MCF 10A (cell line): ENCODE data around the gene IGFBP2. TPM values are rescaled to one million over a fixed set of nuclear protein-coding genes. Genes with fewer than 3 reads are reported as not detected.

ENCODE experiments used
- BruUV-seq: library from RNA; stranded (reverse); fragments of 400-500 nt; replicated peaks from 2 replicates; lab custom pipeline; 2021; lab: Mats Ljungman, UMichigan
- CTCF ChIA-PET: fragments of 300-600 bp; sonication (Branson Sonifier 250); formaldehyde crosslinking; extraction: SDS; loops from one replicate; lab custom pipeline; 2021; ENCODE audit warnings: antibody characterized with exemption, inconsistent platforms; lab: Yijun Ruan, JAX
- POLR2A ChIA-PET: fragments of 300-600, 350-650 bp; sonication (Branson Sonifier 250); formaldehyde crosslinking; extraction: SDS; loops from one replicate; lab custom pipeline; 2020; ENCODE audit warnings: antibody characterized with exemption, inconsistent platforms; lab: Yijun Ruan, JAX
- DNase-seq: peaks from one replicate; pipeline ENCODE4 v3.0.0-alpha.2; 2018; ENCODE audit not compliant: unreplicated experiment
- H3K27ac Mint-ChIP-seq: one replicate; pipeline ENCODE4 v1.8.0; 2022; ENCODE audit warnings: mild to moderate bottlenecking, low read depth, mixed read lengths; ENCODE audit not compliant: unreplicated experiment
- H3K27me3 Mint-ChIP-seq: one replicate; pipeline ENCODE4 v1.8.0; 2022; ENCODE audit warnings: mixed read lengths; ENCODE audit not compliant: insufficient read depth, unreplicated experiment
- H3K36me3 Mint-ChIP-seq: one replicate; pipeline ENCODE4 v1.8.0; 2022; ENCODE audit warnings: mild to moderate bottlenecking, moderate library complexity, mixed read lengths; ENCODE audit not compliant: insufficient read depth, unreplicated experiment
- H3K4me1 Mint-ChIP-seq: one replicate; pipeline ENCODE4 v1.8.0; 2022; ENCODE audit warnings: mixed read lengths; ENCODE audit not compliant: insufficient read depth, unreplicated experiment
- H3K4me3 Mint-ChIP-seq: one replicate; pipeline ENCODE4 v1.8.0; 2022; ENCODE audit warnings: mild to moderate bottlenecking, moderate library complexity, mixed read lengths; ENCODE audit not compliant: unreplicated experiment
- H3K9me3 Mint-ChIP-seq: one replicate; pipeline ENCODE4 v1.8.0; 2022; ENCODE audit warnings: mixed read lengths; ENCODE audit not compliant: unreplicated experiment
- CTCF ChIP-seq: fragments of 200-600 bp; IDR thresholded peaks from one replicate; pipeline ENCODE4 v1.8.0; 2022; ENCODE audit warnings: antibody characterized with exemption, mild to moderate bottlenecking; ENCODE audit not compliant: unreplicated experiment
- intact Hi-C: fragments of 100-400 bp; cut with micrococcal nuclease; formaldehyde crosslinking; loops from 2 replicates; pipeline ENCODE4 v1.14.1; 2022
- total RNA-seq: library from RNA; stranded (reverse); gene quantifications from 2 replicates; pipeline ENCODE4 v1.2.3, GENCODE V29; 2022

The IGFBP2 gene
- total RNA-seq, 1 experiment from 2014 or later = 32.0 TPM

- no peaks in the 10 kb centered on the region for H3K36me3 Mint-ChIP-seq
- no TSS peak for BruUV-seq
- peaks cover 22% of the 10 kb centered on the region for H3K4me1 Mint-ChIP-seq
- H3K27ac Mint-ChIP-seq = no peak overlapping the region
- no peak for DNase-seq
- H3K4me3 Mint-ChIP-seq = no peak overlapping the region
- H3K9me3 Mint-ChIP-seq = no peaks in the 10 kb centered on the region
- TF ChIP-seq CTCF = no peak
- CTCF ChIA-PET = interaction anchor here (1.1 to 27.0 kb wide), 5 partner anchors 8 to 130 kb away, joined by 3 to 673 read pairs (median 4); no protein-coding TSS in a partner anchor
- POLR2A ChIA-PET = interaction anchor here (1.5 to 1.8 kb wide), 2 partner anchors 104 to 152 kb away, joined by 4 to 6 read pairs; partner anchors contain the start of gene RPL37A
- intact Hi-C loops = no loop called here
- H3K27me3 Mint-ChIP-seq = no peaks in the 10 kb centered on the region
These were observed 17.5 kb downstream of the IGFBP2 start for GRCh38 chr2:216650626-216651257.

GRCh38 chr2:216651351-216651881, 18.2 kb downstream of the IGFBP2 start:
- ChIA-PET POLR2A (interaction anchor here (1.5 to 1.8 kb wide), 3 partner anchors 104 to 153 kb away, joined by 4 to 6 read pairs (median 4); partner anchors contain the start of gene RPL37A), CTCF (interaction anchor here (0.6 to 27.0 kb wide), 6 partner anchors 8 to 130 kb away, joined by 3 to 673 read pairs (median 4); no protein-coding TSS in a partner anchor)
- intact Hi-C loops = no loop called here
- TF ChIP-seq CTCF = no peak
- no peaks in the 10 kb centered on the region for H3K36me3 Mint-ChIP-seq
- H3K27me3 Mint-ChIP-seq = no peaks in the 10 kb centered on the region
- no peak overlapping the region for H3K4me3 Mint-ChIP-seq
- no peaks in the 10 kb centered on the region for H3K9me3 Mint-ChIP-seq
- H3K27ac Mint-ChIP-seq = peak overlapping the region; percentile 35
- peaks cover 22% of the 10 kb centered on the region for H3K4me1 Mint-ChIP-seq
- BruUV-seq = no TSS peak
- peak; percentile 75 for DNase-seq

- no peaks in the 10 kb centered on the region for H3K27me3 Mint-ChIP-seq
- no peak for TF ChIP-seq CTCF
- H3K9me3 Mint-ChIP-seq = no peaks in the 10 kb centered on the region
- H3K4me1 Mint-ChIP-seq = peaks cover 22% of the 10 kb centered on the region
- DNase-seq = no peak
- no peak overlapping the region for H3K27ac Mint-ChIP-seq
- CTCF ChIA-PET = interaction anchor here (6.8 to 27.0 kb wide), 2 partner anchors 13 to 131 kb away, joined by 52 to 673 read pairs; no protein-coding TSS in a partner anchor
- intact Hi-C loops = no loop called here
- POLR2A ChIA-PET = interaction anchor here (1.6 kb wide), 1 partner anchor 113 kb away, joined by 4 read pairs; no protein-coding TSS in a partner anchor
- H3K36me3 Mint-ChIP-seq = no peaks in the 10 kb centered on the region
- H3K4me3 Mint-ChIP-seq = no peak overlapping the region
- BruUV-seq = no TSS peak
These were observed 19.3 kb downstream of the IGFBP2 start for GRCh38 chr2:216652566-216652965.

- no peak for TF ChIP-seq CTCF
- ChIA-PET POLR2A (no interaction called here), CTCF (interaction anchor here (1.4 to 27.0 kb wide), 3 partner anchors 9 to 132 kb away, joined by 4 to 673 read pairs (median 52); no protein-coding TSS in a partner anchor)
- no TSS peak for BruUV-seq
- no peak overlapping the region for H3K4me3 Mint-ChIP-seq
- DNase-seq = no peak
- no peak overlapping the region for H3K27ac Mint-ChIP-seq
- no peaks in the 10 kb centered on the region for H3K27me3 Mint-ChIP-seq
- no peaks in the 10 kb centered on the region for H3K36me3 Mint-ChIP-seq
- no peaks in the 10 kb centered on the region for H3K9me3 Mint-ChIP-seq
- peaks cover 17% of the 10 kb centered on the region for H3K4me1 Mint-ChIP-seq
- intact Hi-C loops = no loop called here
These were observed 20.0 kb downstream of the IGFBP2 start for GRCh38 chr2:216653093-216653799.
